DMS79 (cell line): ENCODE results near the gene AOPEP.

Experiments used
- DNase-seq: peaks from one replicate; lab custom pipeline; 2025; lab: John Stamatoyannopoulos, UW

AOPEP gene

GRCh38 chr9:94991961-94992907 is 265.7 kb downstream of the AOPEP start:
- no peak for DNase-seq

- DNase-seq = no peak
Observed at GRCh38 chr9:94993160-94993820, 266.8 kb downstream of the AOPEP start.

- no peak for DNase-seq
Observed at GRCh38 chr9:94993821-94994165, 267.3 kb downstream of the AOPEP start.

- DNase-seq = no peak
Observed at GRCh38 chr9:94995048-94995693, 268.7 kb downstream of the AOPEP start.

- DNase-seq = no peak
Observed at GRCh38 chr9:94996641-94997040, 270.1 kb downstream of the AOPEP start.

- DNase-seq = no peak
Observed at GRCh38 chr9:94997727-94998126, 271.2 kb downstream of the AOPEP start.

- DNase-seq = no peak
Observed at GRCh38 chr9:94999832-95000231, 273.3 kb downstream of the AOPEP start.

- DNase-seq = no peak
Observed at GRCh38 chr9:95000821-95001220, 274.3 kb downstream of the AOPEP start.

- DNase-seq = no peak
Observed at GRCh38 chr9:95001720-95002119, 275.2 kb downstream of the AOPEP start.

- DNase-seq = no peak
Observed at GRCh38 chr9:95003689-95004410, 277.4 kb downstream of the AOPEP start.

GRCh38 chr9:95004411-95005277 is 278.1 kb downstream of the AOPEP start:
- no peak for DNase-seq

GRCh38 chr9:95005278-95006143 is 279.0 kb downstream of the AOPEP start:
- DNase-seq = no peak

- no peak for DNase-seq
Observed at GRCh38 chr9:95007226-95007869, 280.8 kb downstream of the AOPEP start.

GRCh38 chr9:95008151-95008771 is 281.8 kb downstream of the AOPEP start:
- DNase-seq = peak; percentile 29

GRCh38 chr9:95009459-95009858 is 283.0 kb downstream of the AOPEP start:
- DNase-seq = no peak

- no peak for DNase-seq
Observed at GRCh38 chr9:95010431-95010838, 283.9 kb downstream of the AOPEP start.

- no peak for DNase-seq
Observed at GRCh38 chr9:95012035-95012708, 285.7 kb downstream of the AOPEP start.

- no peak for DNase-seq
Observed at GRCh38 chr9:95012902-95013301, 286.4 kb downstream of the AOPEP start.

- DNase-seq = no peak
Observed at GRCh38 chr9:95014917-95015316, 288.4 kb downstream of the AOPEP start.
